Peyer's patch (tissue), 4 donors: Measurements from ENCODE around the gene CPA5. TPM values are rescaled to one million over a fixed set of nuclear protein-coding genes. Genes with fewer than 3 reads are reported as not detected.

Source experiments
- DNase-seq, 3 donors: peaks; one replicate each; pipeline ENCODE4 v3.0.0-alpha.2; 2017 to 2019
- H3K27ac ChIP-seq, 4 donors: fragments of 200-600 bp; sonication (generic); one replicate each; pipeline ENCODE4 v1.5.1; 2016 to 2019
- H3K27me3 ChIP-seq, 2 donors: fragments of 200-600 bp; sonication (generic); one replicate each; pipeline ENCODE4 v1.5.1; 2019
- H3K36me3 ChIP-seq, 3 donors: fragments of 200-600 bp; sonication (generic); one replicate each; pipeline ENCODE4 v1.5.1; 2016 to 2019
- H3K4me1 ChIP-seq, 4 donors: fragments of 200-600 bp; sonication (generic); one replicate each; pipeline ENCODE4 v1.5.1; 2016 to 2019
- H3K4me3 ChIP-seq, 4 donors: fragments of 200-600 bp; sonication (generic); 1 replicate in 3 of 4; 2 replicates in 1 of 4; pipeline ENCODE4 v1.5.1; 2016 to 2019; ENCODE audit warnings: mild to moderate bottlenecking in 1 of 4
- H3K9me3 ChIP-seq, 4 donors: fragments of 200-600 bp; sonication (generic); one replicate each; pipeline ENCODE4 v1.5.1; 2016 to 2019; ENCODE audit warnings: mild to moderate bottlenecking in 1 of 4
- CTCF ChIP-seq, 6 experiments: fragments of 450-650 bp in 4 of 6; fragments of 200-600 bp in 2 of 6; sonication (generic) in 1 of 6; IDR thresholded peaks; one replicate each; pipeline ENCODE4 v1.5.1; 2017 to 2019; ENCODE audit warnings: antibody characterized with exemption in 6 of 6, mild to moderate bottlenecking in 3 of 6, moderate library complexity in 1 of 6
- POLR2A ChIP-seq, 2 donors: fragments of 450-650 bp; IDR thresholded peaks; one replicate each; pipeline ENCODE4 v1.5.1; 2017; ENCODE audit warnings: antibody characterized with exemption in 2 of 2, mild to moderate bottlenecking in 2 of 2, moderate library complexity in 2 of 2
- total RNA-seq, 4 donors: library from RNA; depleted of rRNA; stranded (reverse); fragments of >200 nt; gene quantifications; one replicate each; pipeline ENCODE4 v1.1.0, GENCODE V29; 2016

The CPA5 gene
- total RNA-seq, 4 donors from 2014 or later = not detected

- H3K36me3 ChIP-seq = no peaks in the 10 kb centered on the region
- H3K27ac ChIP-seq = no peak overlapping the region
- TF ChIP-seq CTCF (IDR thresholded peaks at IDR 0.05) (no peak), POLR2A (IDR thresholded peaks at IDR 0.05) (no peak)
- no peak for DNase-seq
- H3K4me1 ChIP-seq = no peaks in the 10 kb centered on the region
- H3K9me3 ChIP-seq = no peaks in the 10 kb centered on the region
- no peak overlapping the region for H3K4me3 ChIP-seq
- no peaks in the 10 kb centered on the region for H3K27me3 ChIP-seq
Measured at GRCh38 chr7:130322615-130323014, 22.0 kb upstream of the CPA5 start.

- Histone ChIP-seq H3K4me1 (no peaks in the 10 kb centered on the region), H3K4me3 (no peak overlapping the region), H3K36me3 (no peaks in the 10 kb centered on the region), H3K9me3 (no peaks in the 10 kb centered on the region), H3K27ac (no peak overlapping the region), H3K27me3 (no peaks in the 10 kb centered on the region)
- TF ChIP-seq POLR2A (IDR thresholded peaks at IDR 0.05) = no peak
- TF ChIP-seq CTCF (IDR thresholded peaks at IDR 0.05) = no peak
- DNase-seq = no peak
Measured at GRCh38 chr7:130324306-130324943, 20.2 kb upstream of the CPA5 start.

GRCh38 chr7:130329681-130330080 lies 14.9 kb upstream of the CPA5 start:
- H3K36me3 ChIP-seq = no peaks in the 10 kb centered on the region
- H3K27ac ChIP-seq = no peak overlapping the region
- H3K9me3 ChIP-seq = no peaks in the 10 kb centered on the region
- H3K27me3 ChIP-seq = no peaks in the 10 kb centered on the region
- no peak for DNase-seq
- H3K4me3 ChIP-seq = no peak overlapping the region
- H3K4me1 ChIP-seq = no peaks in the 10 kb centered on the region
- TF ChIP-seq CTCF (IDR thresholded peaks at IDR 0.05) = no peak
- no peak for TF ChIP-seq POLR2A (IDR thresholded peaks at IDR 0.05)

- Histone ChIP-seq H3K4me3 (no peak overlapping the region), H3K9me3 (no peaks in the 10 kb centered on the region), H3K27me3 (no peaks in the 10 kb centered on the region), H3K27ac (no peak overlapping the region), H3K36me3 (no peaks in the 10 kb centered on the region), H3K4me1 (no peaks in the 10 kb centered on the region)
- TF ChIP-seq CTCF (IDR thresholded peaks at IDR 0.05) = no peak
- no peak for TF ChIP-seq POLR2A (IDR thresholded peaks at IDR 0.05)
- no peak for DNase-seq
Measured at GRCh38 chr7:130332259-130333053, 12.2 kb upstream of the CPA5 start.

- Histone ChIP-seq H3K4me3 (no peak overlapping the region), H3K27me3 (no peaks in the 10 kb centered on the region), H3K4me1 (no peaks in the 10 kb centered on the region), H3K36me3 (no peaks in the 10 kb centered on the region), H3K27ac (no peak overlapping the region), H3K9me3 (no peaks in the 10 kb centered on the region)
- DNase-seq = no peak
- TF ChIP-seq POLR2A (IDR thresholded peaks at IDR 0.05) (no peak), CTCF (IDR thresholded peaks at IDR 0.05) (no peak)
Measured at GRCh38 chr7:130333832-130334231, 10.8 kb upstream of the CPA5 start.
